ENCODE data around the gene SPRYD7. TPM values are rescaled to one million over a fixed set of nuclear protein-coding genes. Genes with fewer than 3 reads are reported as not detected.
A peak's percentile ranks its signal among the peaks of the same experiment; 100 is the strongest.
"Not testable (repeated sequence)": the region's sequence is repeated elsewhere in the genome, so short reads cannot be mapped to it uniquely, and the experiment has no call there.

The SPRYD7 gene
- polyA plus RNA-seq, 1 donor, result 11.1 TPM

GRCh38 chr13:49958321-49958720, 22.2 kb upstream of the SPRYD7 start:
- H3K4me1 ChIP-seq (ENCODE audit: control insufficient read depth, insufficient read depth, low read length), result peaks cover 15% of the 10 kb centered on the region
- H3K27me3 ChIP-seq (ENCODE audit: control insufficient read depth, insufficient read depth, low read length), result no peaks in the 10 kb centered on the region
- DNase-seq, result no peak
- no CpG with 5 or more reads among the region's 3 CpGs for WGBS (ENCODE audit: insufficient coverage, low lambda C conversion rate)
- H3K9me3 ChIP-seq (ENCODE audit: control insufficient read depth, low read depth, low read length), result peaks cover 15% of the 10 kb centered on the region
- H3K36me3 ChIP-seq (ENCODE audit: control insufficient read depth, insufficient read depth, low read length), result no peaks in the 10 kb centered on the region
- no peak overlapping the region for H3K4me3 ChIP-seq (ENCODE audit: low read length)
- H3K27ac ChIP-seq (ENCODE audit: low read length), result no peak overlapping the region

- Histone ChIP-seq H3K9me3 (ENCODE audit: control insufficient read depth, low read depth, low read length) (peaks cover 8% of the 10 kb centered on the region), H3K4me3 (ENCODE audit: low read length) (no peak overlapping the region), H3K27ac (ENCODE audit: low read length) (no peak overlapping the region), H3K36me3 (ENCODE audit: control insufficient read depth, insufficient read depth, low read length) (no peaks in the 10 kb centered on the region), H3K27me3 (ENCODE audit: control insufficient read depth, insufficient read depth, low read length) (no peaks in the 10 kb centered on the region), H3K4me1 (ENCODE audit: control insufficient read depth, insufficient read depth, low read length) (peaks cover 24% of the 10 kb centered on the region)
- 92% methylated on average over 2 of the region's 3 CpGs for WGBS (ENCODE audit: insufficient coverage, low lambda C conversion rate)
- DNase-seq, result no peak
Observed at GRCh38 chr13:49956131-49956530, 20.0 kb upstream of the SPRYD7 start.

DNA sequence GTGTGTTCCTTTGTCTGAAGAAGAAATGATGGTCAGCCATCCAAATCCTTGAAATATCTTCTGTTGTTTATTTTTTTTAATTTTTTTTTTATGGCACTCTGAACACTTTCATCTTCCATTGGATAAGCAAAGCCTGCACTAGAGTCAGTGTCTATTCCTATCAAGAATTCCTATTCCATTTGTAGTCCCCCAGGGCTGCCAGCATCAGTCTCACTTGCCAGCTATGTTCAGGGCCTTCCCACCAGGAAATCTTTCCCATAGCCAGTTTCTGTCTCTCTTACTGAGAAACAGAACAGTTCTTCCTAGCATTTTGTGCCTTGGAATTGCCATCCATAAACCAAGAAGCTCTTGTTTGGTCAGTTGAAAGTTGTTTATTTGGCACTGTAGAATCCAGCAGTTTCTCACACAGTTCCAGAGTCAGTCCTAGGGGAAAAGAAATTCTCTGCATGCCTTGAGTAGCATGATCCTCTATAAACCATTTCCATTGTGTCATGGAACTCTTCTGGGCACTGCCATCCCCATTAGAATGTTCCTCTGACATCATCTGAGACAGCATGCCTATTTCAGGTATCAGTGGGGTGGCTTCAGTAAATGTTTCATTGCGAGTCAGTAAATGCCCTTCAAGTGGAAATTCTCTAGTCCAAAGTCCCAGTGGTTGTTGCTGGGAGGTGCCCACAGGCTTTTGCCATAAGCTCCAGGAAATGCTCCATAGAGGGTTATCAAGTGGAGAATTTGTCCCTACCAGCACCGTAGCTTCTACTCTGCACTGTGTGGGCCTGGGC, 18.7 kb upstream of the SPRYD7 start:
- Histone ChIP-seq H3K9me3 (ENCODE audit: control insufficient read depth, low read depth, low read length) (peaks cover 5% of the 10 kb centered on the region), H3K4me3 (ENCODE audit: low read length) (no peak overlapping the region), H3K27me3 (ENCODE audit: control insufficient read depth, insufficient read depth, low read length) (no peaks in the 10 kb centered on the region), H3K36me3 (ENCODE audit: control insufficient read depth, insufficient read depth, low read length) (no peaks in the 10 kb centered on the region), H3K4me1 (ENCODE audit: control insufficient read depth, insufficient read depth, low read length) (peaks cover 24% of the 10 kb centered on the region), H3K27ac (ENCODE audit: low read length) (peak overlapping the region; percentile 93)
- DNase-seq, result peak; percentile 72 to 87
- no CpG with 5 or more reads among the region's 2 CpGs for WGBS (ENCODE audit: insufficient coverage, low lambda C conversion rate)

- Histone ChIP-seq H3K9me3 (ENCODE audit: control insufficient read depth, low read depth, low read length) (peaks cover 4% of the 10 kb centered on the region), H3K27me3 (ENCODE audit: control insufficient read depth, insufficient read depth, low read length) (no peaks in the 10 kb centered on the region), H3K27ac (ENCODE audit: low read length) (no peak overlapping the region), H3K4me3 (ENCODE audit: low read length) (no peak overlapping the region), H3K4me1 (ENCODE audit: control insufficient read depth, insufficient read depth, low read length) (peaks cover 24% of the 10 kb centered on the region), H3K36me3 (ENCODE audit: control insufficient read depth, insufficient read depth, low read length) (no peaks in the 10 kb centered on the region)
- 100% methylated on average over 1 of the region's 1 CpG for WGBS (ENCODE audit: insufficient coverage, low lambda C conversion rate)
- DNase-seq, result no peak
Observed at GRCh38 chr13:49953560-49953959, 17.4 kb upstream of the SPRYD7 start.

DNA sequence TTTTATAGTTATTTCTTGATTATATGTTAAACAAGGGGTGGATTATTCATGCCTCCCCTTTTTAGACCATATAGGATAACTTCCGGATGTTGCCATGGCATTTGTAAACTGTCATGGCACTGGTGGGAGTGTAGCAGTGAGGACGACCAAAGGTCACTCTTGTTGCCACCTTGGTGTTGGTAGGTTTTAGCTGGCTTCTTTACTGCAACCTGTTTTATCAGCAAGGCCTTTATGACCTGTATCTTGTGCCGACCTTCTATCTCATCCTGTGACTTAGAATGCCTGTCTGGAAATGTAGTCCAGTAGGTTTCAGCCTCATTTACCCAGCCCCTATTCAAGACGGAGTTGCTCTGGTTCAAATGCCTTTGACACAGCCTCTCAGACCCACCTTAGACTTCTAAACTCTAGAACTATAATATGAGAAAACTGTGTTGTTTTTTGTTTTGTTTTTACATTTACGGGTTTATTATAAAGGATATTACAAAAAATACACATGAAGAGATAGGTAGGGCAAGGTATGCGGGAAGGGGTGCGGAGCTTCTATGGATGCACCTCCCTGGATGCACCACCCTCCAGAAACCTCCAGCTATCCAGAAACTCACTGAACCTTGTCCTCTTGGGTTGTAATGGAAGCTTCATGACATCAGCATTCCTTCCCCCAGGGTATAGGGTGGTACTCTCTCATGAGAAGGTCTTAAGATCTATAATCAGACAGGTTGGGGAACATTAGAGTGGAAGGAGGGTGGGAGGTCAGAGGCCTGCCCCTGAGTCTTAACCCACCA, 15.8 kb upstream of the SPRYD7 start:
- Histone ChIP-seq H3K4me3 (ENCODE audit: low read length) (no peak overlapping the region), H3K4me1 (ENCODE audit: control insufficient read depth, insufficient read depth, low read length) (peaks cover 24% of the 10 kb centered on the region), H3K27me3 (ENCODE audit: control insufficient read depth, insufficient read depth, low read length) (no peaks in the 10 kb centered on the region), H3K9me3 (ENCODE audit: control insufficient read depth, low read depth, low read length) (peaks cover 4% of the 10 kb centered on the region), H3K36me3 (ENCODE audit: control insufficient read depth, insufficient read depth, low read length) (no peaks in the 10 kb centered on the region), H3K27ac (ENCODE audit: low read length) (peak overlapping the region; percentile 77)
- 100% methylated on average over 1 of the region's 7 CpGs for WGBS (ENCODE audit: insufficient coverage, low lambda C conversion rate)
- peak; percentile 63 to 79 for DNase-seq

DNA sequence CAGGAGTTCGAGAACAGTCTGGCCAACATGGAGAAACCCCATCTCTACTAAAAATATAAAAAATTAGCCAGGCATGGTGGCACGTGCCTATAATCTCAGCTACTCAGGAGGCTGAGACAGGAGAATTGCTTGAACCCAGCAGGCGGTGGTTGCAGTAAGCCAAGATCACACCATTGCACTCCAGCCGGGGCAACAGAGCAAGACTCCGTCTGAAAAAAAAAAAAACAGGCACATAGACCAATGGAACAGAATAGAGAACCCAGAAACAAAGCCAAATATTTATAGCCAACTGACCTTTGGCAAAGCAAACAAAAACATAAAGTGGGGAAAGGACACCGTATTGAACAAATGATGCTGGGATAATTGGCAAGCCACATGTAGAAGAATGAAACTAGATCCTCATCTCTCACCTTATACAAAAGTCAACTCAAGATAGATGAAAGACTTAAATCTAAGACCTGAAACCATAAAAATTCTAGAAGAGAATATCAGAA, 12.7 kb upstream of the SPRYD7 start:
- not testable (repeated sequence) for H3K4me3 ChIP-seq (ENCODE audit: low read length); H3K9me3 ChIP-seq (ENCODE audit: control insufficient read depth, low read depth, low read length); H3K36me3 ChIP-seq (ENCODE audit: control insufficient read depth, insufficient read depth, low read length); DNase-seq; H3K27me3 ChIP-seq (ENCODE audit: control insufficient read depth, insufficient read depth, low read length); H3K27ac ChIP-seq (ENCODE audit: low read length); H3K4me1 ChIP-seq (ENCODE audit: control insufficient read depth, insufficient read depth, low read length)
- 80% methylated on average over 2 of the region's 6 CpGs for WGBS (ENCODE audit: insufficient coverage, low lambda C conversion rate)

- Histone ChIP-seq H3K27ac (ENCODE audit: low read length) (peak overlapping the region; percentile 77), H3K9me3 (ENCODE audit: control insufficient read depth, low read depth, low read length) (no peaks in the 10 kb centered on the region), H3K4me3 (ENCODE audit: low read length) (no peak overlapping the region), H3K36me3 (ENCODE audit: control insufficient read depth, insufficient read depth, low read length) (no peaks in the 10 kb centered on the region), H3K27me3 (ENCODE audit: control insufficient read depth, insufficient read depth, low read length) (no peaks in the 10 kb centered on the region), H3K4me1 (ENCODE audit: control insufficient read depth, insufficient read depth, low read length) (peaks cover 24% of the 10 kb centered on the region)
- no peak for DNase-seq
- 30% methylated on average over 4 of the region's 4 CpGs for WGBS (ENCODE audit: insufficient coverage, low lambda C conversion rate)
Observed at GRCh38 chr13:49939321-49939720, 3.2 kb upstream of the SPRYD7 start.

DNA sequence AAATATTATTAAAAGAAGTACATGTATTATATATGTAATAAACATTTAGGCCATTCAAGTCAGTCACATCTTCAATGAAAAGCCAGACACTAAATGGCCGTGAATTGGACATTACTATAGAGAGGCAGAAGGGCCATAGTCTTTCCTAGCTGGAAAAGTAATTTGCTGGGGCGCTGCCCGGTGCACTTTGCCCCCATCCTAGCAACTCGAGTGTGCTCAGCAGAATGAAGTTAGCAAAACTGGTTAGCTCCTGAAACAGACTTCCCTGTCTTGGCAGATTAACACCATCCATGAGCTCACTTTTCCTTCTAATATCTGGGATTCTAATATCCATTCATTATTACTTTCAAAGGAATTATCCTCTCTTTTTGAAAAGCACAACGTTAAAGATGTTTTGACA, 2.8 kb upstream of the SPRYD7 start:
- Histone ChIP-seq H3K27ac (ENCODE audit: low read length) (peak overlapping the region; percentile 77), H3K27me3 (ENCODE audit: control insufficient read depth, insufficient read depth, low read length) (no peaks in the 10 kb centered on the region), H3K4me3 (ENCODE audit: low read length) (no peak overlapping the region), H3K9me3 (ENCODE audit: control insufficient read depth, low read depth, low read length) (no peaks in the 10 kb centered on the region), H3K4me1 (ENCODE audit: control insufficient read depth, insufficient read depth, low read length) (peaks cover 24% of the 10 kb centered on the region), H3K36me3 (ENCODE audit: control insufficient read depth, insufficient read depth, low read length) (no peaks in the 10 kb centered on the region)
- peak; percentile 85 to 93 for DNase-seq
- 5% methylated on average over 3 of the region's 5 CpGs for WGBS (ENCODE audit: insufficient coverage, low lambda C conversion rate)

DNA sequence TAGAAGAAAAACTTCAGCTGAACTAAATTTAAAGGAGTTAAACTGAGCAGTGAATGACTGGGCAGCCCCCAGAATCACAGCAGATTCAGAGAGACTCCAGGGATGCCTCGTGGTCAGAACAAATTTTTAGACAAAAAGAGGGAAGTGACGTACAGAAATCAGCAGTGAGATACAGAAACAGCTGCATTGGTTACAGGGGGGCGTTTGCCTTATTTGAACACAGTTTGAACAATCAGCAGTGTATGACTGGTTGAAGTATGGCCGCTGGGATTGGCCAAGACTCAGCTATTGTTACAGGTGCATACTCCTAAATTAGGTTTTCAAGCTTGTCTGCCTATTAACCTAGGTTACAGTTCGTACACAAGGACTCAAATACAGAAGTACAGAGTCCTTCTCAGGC, 2.2 kb upstream of the SPRYD7 start:
- Histone ChIP-seq H3K9me3 (ENCODE audit: control insufficient read depth, low read depth, low read length) (no peaks in the 10 kb centered on the region), H3K4me1 (ENCODE audit: control insufficient read depth, insufficient read depth, low read length) (peaks cover 24% of the 10 kb centered on the region), H3K36me3 (ENCODE audit: control insufficient read depth, insufficient read depth, low read length) (no peaks in the 10 kb centered on the region), H3K27ac (ENCODE audit: low read length) (peak overlapping the region; percentile 77), H3K4me3 (ENCODE audit: low read length) (no peak overlapping the region), H3K27me3 (ENCODE audit: control insufficient read depth, insufficient read depth, low read length) (no peaks in the 10 kb centered on the region)
- DNase-seq, result peak; percentile 13 to 64
- no CpG with 5 or more reads among the region's 5 CpGs for WGBS (ENCODE audit: insufficient coverage, low lambda C conversion rate)

DNA sequence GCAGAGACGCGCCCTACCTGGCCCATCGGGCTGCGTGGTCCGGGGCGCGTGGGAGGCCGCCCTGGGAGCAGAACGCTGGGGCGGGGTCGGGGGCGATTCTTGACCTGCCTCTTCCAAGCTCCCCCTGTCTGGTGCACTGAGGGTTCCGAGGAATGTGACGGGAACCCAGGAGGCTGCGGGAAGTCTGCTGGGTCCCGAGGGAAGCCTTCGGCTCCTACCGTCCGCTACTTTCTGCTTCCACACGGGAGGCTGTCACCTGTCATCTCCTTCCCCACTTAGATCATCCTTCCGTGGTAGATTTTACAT, 781 bp upstream of the SPRYD7 start:
- DNase-seq, result peak in 1 of 2 donors; percentile 27
- Histone ChIP-seq H3K4me3 (ENCODE audit: low read length) (peak overlapping the region; percentile 56), H3K4me1 (ENCODE audit: control insufficient read depth, insufficient read depth, low read length) (peaks cover 24% of the 10 kb centered on the region), H3K36me3 (ENCODE audit: control insufficient read depth, insufficient read depth, low read length) (no peaks in the 10 kb centered on the region), H3K27ac (ENCODE audit: low read length) (peak overlapping the region; percentile 77), H3K27me3 (ENCODE audit: control insufficient read depth, insufficient read depth, low read length) (no peaks in the 10 kb centered on the region), H3K9me3 (ENCODE audit: control insufficient read depth, low read depth, low read length) (no peaks in the 10 kb centered on the region)
- WGBS (ENCODE audit: insufficient coverage, low lambda C conversion rate), result no CpG with 5 or more reads among the region's 21 CpGs
